Transverse colon (tissue), 4 donors: ENCODE results near the gene SELENOI. TPM values are rescaled to one million over a fixed set of nuclear protein-coding genes. Genes with fewer than 3 reads are reported as not detected.

Source experiments
- DNase-seq: peaks from one replicate; pipeline ENCODE4 v3.0.0-alpha.2; 2019
- H3K27ac ChIP-seq, 4 donors: fragments of 200-600 bp; sonication (generic); 2 replicates each; pipeline ENCODE4 v1.5.1; 2016 to 2018; ENCODE audit warnings: inconsistent platforms in 4 of 4
- H3K27me3 ChIP-seq: fragments of 200-600 bp; sonication (generic); 2 replicates; pipeline ENCODE4 v1.5.1; 2017; ENCODE audit warnings: inconsistent platforms
- H3K36me3 ChIP-seq, 4 donors: fragments of 200-600 bp; sonication (generic); 2 replicates each; pipeline ENCODE4 v1.5.1; 2017 to 2019; ENCODE audit warnings: inconsistent platforms in 4 of 4
- H3K4me1 ChIP-seq, 4 donors: fragments of 200-600 bp; sonication (generic); 2 replicates each; pipeline ENCODE4 v1.5.1; 2017 to 2020; ENCODE audit warnings: inconsistent platforms in 4 of 4
- H3K4me3 ChIP-seq, 4 donors: fragments of 200-600 bp; sonication (generic); 1 replicate in 1 of 4; 2 replicates in 3 of 4; pipeline versions ENCODE4 v1.5.1 to v1.6.1; 2017 to 2019; ENCODE audit warnings: inconsistent platforms in 4 of 4
- H3K9me3 ChIP-seq, 2 donors: fragments of 200-600 bp; sonication (generic); 2 replicates each; pipeline ENCODE4 v1.5.1; 2017 to 2019; ENCODE audit warnings: inconsistent platforms in 2 of 2
- EP300 ChIP-seq: sonication (generic); formaldehyde crosslinking; IDR thresholded peaks from one replicate; pipeline ENCODE4 v1.6.1; 2017; ENCODE audit warnings: antibody characterized with exemption, low read depth
- POLR2A ChIP-seq: fragments of 450-650 bp; IDR thresholded peaks from one replicate; pipeline ENCODE4 v1.6.1; 2016; ENCODE audit warnings: antibody characterized with exemption, mild to moderate bottlenecking, moderate library complexity
- POLR2AphosphoS5 ChIP-seq, 3 donors: sonication (generic); formaldehyde crosslinking; IDR thresholded peaks; one replicate each; pipeline ENCODE4 v1.6.1; 2016; ENCODE audit warnings: antibody characterized with exemption in 3 of 3
- WGBS, 2 donors: methylation state at CpG; one replicate each; pipeline ENCODE4 v1.1.5; 2018; ENCODE audit warnings: low coverage in 1 of 2; 5-methylcytosine and 5-hydroxymethylcytosine counted together
- in situ Hi-C, 4 donors: fragments of 200-750 bp; cut with MboI; loops; one replicate each; pipeline versions ENCODE4 v1.15.0 to v1.15.1; 2017; ENCODE audit warnings: low sequenced_read_pairs in 3 of 4, low pct_ligation_motif_present in 1 of 4, low pct_unique_long_range_greater_than_20kb in 1 of 4
- intact Hi-C: fragments of 100-400 bp; cut with DNase I; formaldehyde crosslinking; loops from one replicate; pipeline ENCODE4 v1.15.1; 2023; ENCODE audit warnings: low total_unique reads
- total RNA-seq, 4 donors: library from RNA; depleted of rRNA; stranded (reverse); fragments of >200 nt; gene quantifications; one replicate each; pipeline ENCODE4 v1.1.0, GENCODE V29; 2016
- TF ChIP-seq, protein P1 (sequence below), 5 experiments: fragments of 200-600 bp in 3 of 5; fragments of 450-650 bp in 2 of 5; sonication (generic) in 3 of 5; IDR thresholded peaks; 1 replicate in 2 of 5; 2 replicates in 3 of 5; pipeline ENCODE4 v1.5.1; 2016 to 2017; ENCODE audit warnings: antibody characterized with exemption in 5 of 5, inconsistent platforms in 3 of 5, mild to moderate bottlenecking in 2 of 5, moderate library complexity in 1 of 5

Gene SELENOI
- total RNA-seq, 4 donors from 2014 or later, result 12.1 to 37.4 (median 26.9) TPM

- H3K4me1 ChIP-seq, result no peaks in the 10 kb centered on the region
- intact Hi-C loops, result no loop called here
- WGBS, 2 donors, result 94 to 100% methylated on average over 1 of the region's 1 CpG
- TF ChIP-seq POLR2AphosphoS5 (IDR thresholded peaks at IDR 0.05), result no peak
- TF ChIP-seq EP300, result no peak
- TF ChIP-seq POLR2A, result no peak
- TF ChIP-seq, protein P1, sequence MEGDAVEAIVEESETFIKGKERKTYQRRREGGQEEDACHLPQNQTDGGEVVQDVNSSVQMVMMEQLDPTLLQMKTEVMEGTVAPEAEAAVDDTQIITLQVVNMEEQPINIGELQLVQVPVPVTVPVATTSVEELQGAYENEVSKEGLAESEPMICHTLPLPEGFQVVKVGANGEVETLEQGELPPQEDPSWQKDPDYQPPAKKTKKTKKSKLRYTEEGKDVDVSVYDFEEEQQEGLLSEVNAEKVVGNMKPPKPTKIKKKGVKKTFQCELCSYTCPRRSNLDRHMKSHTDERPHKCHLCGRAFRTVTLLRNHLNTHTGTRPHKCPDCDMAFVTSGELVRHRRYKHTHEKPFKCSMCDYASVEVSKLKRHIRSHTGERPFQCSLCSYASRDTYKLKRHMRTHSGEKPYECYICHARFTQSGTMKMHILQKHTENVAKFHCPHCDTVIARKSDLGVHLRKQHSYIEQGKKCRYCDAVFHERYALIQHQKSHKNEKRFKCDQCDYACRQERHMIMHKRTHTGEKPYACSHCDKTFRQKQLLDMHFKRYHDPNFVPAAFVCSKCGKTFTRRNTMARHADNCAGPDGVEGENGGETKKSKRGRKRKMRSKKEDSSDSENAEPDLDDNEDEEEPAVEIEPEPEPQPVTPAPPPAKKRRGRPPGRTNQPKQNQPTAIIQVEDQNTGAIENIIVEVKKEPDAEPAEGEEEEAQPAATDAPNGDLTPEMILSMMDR (IDR thresholded peaks at IDR 0.05), result no peak
- in situ Hi-C loops, result no loop called here
- H3K4me3 ChIP-seq, result no peak overlapping the region
- H3K36me3 ChIP-seq, result no peaks in the 10 kb centered on the region
- peaks cover 22% of the 10 kb centered on the region for H3K27me3 ChIP-seq
- no peaks in the 10 kb centered on the region for H3K9me3 ChIP-seq
- no peak for DNase-seq
- H3K27ac ChIP-seq, result no peak overlapping the region
Measured at GRCh38 chr2:26409785-26410184, 63.8 kb downstream of the SELENOI start.

- Histone ChIP-seq H3K4me3 (no peak overlapping the region), H3K9me3 (no peaks in the 10 kb centered on the region), H3K36me3 (no peaks in the 10 kb centered on the region), H3K27ac (no peak overlapping the region), H3K4me1 (no peaks in the 10 kb centered on the region), H3K27me3 (peaks cover 22% of the 10 kb centered on the region)
- WGBS, 2 donors, result 85 to 100% methylated on average over 1 to 2 of the region's 2 CpGs
- intact Hi-C loops (no loop called here), in situ Hi-C loops (no loop called here)
- TF ChIP-seq POLR2A, result no peak
- TF ChIP-seq EP300, result no peak
- TF ChIP-seq, protein P1 (IDR thresholded peaks at IDR 0.05), result no peak
- TF ChIP-seq POLR2AphosphoS5 (IDR thresholded peaks at IDR 0.05), result no peak
- DNase-seq, result no peak
Measured at GRCh38 chr2:26410764-26411243, 64.9 kb downstream of the SELENOI start.

DNA sequence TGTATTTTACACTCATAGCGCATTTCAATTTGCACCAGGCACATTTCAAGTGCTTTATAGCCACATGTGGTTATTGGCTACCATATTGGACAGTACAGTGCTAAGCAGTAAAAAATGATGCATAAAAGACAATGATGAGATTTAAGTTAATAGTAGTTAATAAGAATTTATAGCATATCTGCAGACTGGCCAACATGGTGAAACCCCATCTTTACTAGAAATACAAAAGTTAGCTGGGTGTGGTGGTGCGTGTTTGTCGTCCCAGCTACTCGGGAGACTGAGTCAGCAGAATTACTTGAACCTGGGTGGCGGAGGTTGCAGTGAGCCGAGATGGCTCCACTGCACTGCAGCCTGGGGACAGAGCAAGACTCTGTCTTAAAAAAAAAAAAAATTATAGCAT is 65.5 kb downstream of the SELENOI start:
- Histone ChIP-seq H3K36me3 (no peaks in the 10 kb centered on the region), H3K4me3 (no peak overlapping the region), H3K27ac (no peak overlapping the region), H3K27me3 (peaks cover 22% of the 10 kb centered on the region), H3K4me1 (no peaks in the 10 kb centered on the region), H3K9me3 (no peaks in the 10 kb centered on the region)
- in situ Hi-C loops, result no loop called here
- no peak for DNase-seq
- TF ChIP-seq, protein P1 (IDR thresholded peaks at IDR 0.05), result no peak
- TF ChIP-seq POLR2AphosphoS5 (IDR thresholded peaks at IDR 0.05), result no peak
- TF ChIP-seq POLR2A, result no peak
- TF ChIP-seq EP300, result no peak
- intact Hi-C loops, result no loop called here
- WGBS, 2 donors, result 89 to 91% methylated on average over 4 to 6 of the region's 6 CpGs

DNA sequence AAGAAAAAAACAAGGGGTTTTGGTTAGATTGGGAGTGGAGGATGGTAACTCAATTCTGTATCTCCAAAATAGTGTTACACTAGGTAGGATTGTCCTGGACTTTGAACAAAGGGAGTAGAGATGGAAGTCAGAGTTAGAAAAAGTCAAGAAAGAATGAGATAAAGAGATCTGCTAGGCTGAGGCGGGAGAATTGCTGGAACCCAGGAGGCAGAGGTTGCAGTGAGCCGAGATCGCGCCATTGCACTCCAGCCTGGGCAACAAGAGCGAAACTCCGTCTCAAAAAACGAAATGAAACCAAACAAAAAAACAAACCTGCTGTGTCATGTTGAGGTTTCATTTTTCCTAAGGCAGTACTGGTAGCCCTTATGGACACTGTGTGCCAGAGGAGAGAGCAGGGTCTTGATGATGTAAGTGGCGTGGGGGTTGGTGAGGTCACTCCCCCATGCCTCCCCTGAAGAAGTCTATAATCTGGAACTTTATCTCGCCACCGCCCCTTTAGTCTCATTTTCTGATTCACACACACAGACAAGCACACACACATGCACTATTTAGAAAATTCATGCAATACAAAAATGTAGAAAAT is 66.2 kb downstream of the SELENOI start:
- intact Hi-C loops, result no loop called here
- H3K36me3 ChIP-seq, result no peaks in the 10 kb centered on the region
- TF ChIP-seq, protein P1 (IDR thresholded peaks at IDR 0.05), result no peak
- TF ChIP-seq POLR2A (no peak), EP300 (no peak)
- no peak overlapping the region for H3K27ac ChIP-seq
- WGBS, 2 donors, result 65 to 67% methylated on average over 10 of the region's 10 CpGs
- peaks cover 20% of the 10 kb centered on the region for H3K27me3 ChIP-seq
- in situ Hi-C loops, result no loop called here
- H3K9me3 ChIP-seq, result no peaks in the 10 kb centered on the region
- H3K4me1 ChIP-seq, result no peaks in the 10 kb centered on the region
- no peak overlapping the region for H3K4me3 ChIP-seq
- no peak for DNase-seq
